GM19452 (cell line): Measurements from ENCODE around the gene TM7SF3.

Experiments
- ATAC-seq: cut with Tn5 transposase; IDR thresholded peaks from one replicate; pipeline ENCODE4 v1.9.1; 2021; ENCODE audit not compliant: unreplicated experiment

TM7SF3 gene

GRCh38 chr12:27014859-27015729, 910 bp upstream of the TM7SF3 start:
- ATAC-seq, result no peak

GRCh38 chr12:27013611-27014084, 536 bp downstream of the TM7SF3 start:
- peak; percentile 21 for ATAC-seq

DNA sequence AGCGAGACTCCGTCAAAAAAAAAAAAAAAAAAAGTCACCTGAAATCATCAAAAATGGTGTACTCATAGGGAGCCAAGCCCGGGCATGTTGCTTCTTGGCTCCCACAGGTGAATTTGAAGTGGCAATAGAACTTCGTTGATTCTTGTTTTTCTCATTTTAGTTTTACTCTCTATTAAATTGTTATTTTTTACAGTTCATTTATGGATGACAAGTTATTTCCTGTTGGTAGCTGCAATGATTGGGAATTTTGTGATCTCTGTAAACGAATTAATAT, 1.3 kb downstream of the TM7SF3 start:
- no peak for ATAC-seq

GRCh38 chr12:27012239-27012981, 1.8 kb downstream of the TM7SF3 start:
- no peak for ATAC-seq

- ATAC-seq, result no peak
Observed at GRCh38 chr12:27009881-27010301, 4.3 kb downstream of the TM7SF3 start.

DNA sequence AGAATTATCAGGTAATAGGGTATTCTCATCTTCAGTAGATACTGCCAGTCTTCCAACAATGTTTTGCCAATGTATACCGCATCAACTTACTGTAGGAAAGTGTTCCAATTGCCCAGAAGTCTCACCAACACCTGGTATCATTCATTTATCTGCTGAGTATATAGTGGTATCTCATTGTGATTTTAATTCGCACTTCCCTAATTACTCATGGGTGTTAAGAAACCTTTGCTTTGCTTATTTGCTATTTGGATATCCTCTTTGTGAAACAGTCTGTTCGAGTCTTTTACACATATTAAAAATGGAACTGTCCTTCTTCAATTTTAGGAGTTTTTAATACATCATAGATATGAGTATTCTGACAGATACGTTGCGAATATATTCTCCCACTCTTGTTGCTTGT, 6.1 kb downstream of the TM7SF3 start:
- ATAC-seq, result no peak

DNA sequence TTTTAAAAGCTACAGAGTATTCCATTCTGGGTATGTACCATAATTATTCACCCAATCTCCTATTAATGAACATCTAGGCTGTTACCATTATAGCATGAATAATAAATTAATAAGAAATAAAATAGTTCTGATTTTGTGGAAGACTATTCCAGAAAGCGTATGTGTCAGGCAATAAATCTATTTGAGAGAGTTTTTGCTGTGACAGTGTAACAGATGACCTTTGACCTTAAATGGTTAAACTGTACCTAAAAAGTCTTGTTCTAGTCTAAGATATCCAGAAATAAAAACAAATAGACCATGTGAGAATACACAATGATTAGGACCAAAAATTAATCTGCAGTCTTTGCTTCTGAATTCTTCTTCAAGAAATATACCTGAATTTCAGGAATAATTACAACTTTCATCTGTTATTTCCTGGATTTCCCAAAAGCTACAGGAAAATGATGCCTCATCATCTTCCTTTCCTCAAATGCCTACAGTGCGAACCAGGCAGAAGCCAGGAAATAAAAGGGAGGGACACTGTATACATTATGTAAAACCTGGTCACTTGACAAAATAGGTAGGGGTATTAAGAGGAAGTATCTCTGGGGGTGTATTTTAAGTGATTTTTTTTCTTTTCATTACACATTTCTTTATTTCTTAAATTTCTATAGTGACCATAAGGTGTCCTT, 7.3 kb downstream of the TM7SF3 start:
- ATAC-seq, result no peak

DNA sequence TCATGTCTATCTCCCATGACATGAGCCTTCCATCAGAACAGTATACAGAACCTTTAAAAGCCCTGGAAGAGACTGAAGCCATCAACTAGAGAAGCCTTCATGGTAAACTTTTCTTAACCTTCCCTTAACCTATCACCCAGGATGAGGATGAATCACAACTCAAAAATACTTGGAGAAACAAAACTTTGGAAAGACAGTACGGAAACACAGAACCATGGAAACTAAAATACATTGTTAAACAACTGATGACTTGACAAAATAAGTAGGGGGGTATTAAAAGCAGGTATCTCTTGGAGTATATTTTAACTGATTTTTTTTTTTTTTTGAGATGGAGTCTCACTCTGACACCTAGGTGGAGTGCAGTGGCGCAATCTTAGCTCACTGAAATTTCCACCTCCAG, 8.7 kb downstream of the TM7SF3 start:
- ATAC-seq, result no peak

DNA sequence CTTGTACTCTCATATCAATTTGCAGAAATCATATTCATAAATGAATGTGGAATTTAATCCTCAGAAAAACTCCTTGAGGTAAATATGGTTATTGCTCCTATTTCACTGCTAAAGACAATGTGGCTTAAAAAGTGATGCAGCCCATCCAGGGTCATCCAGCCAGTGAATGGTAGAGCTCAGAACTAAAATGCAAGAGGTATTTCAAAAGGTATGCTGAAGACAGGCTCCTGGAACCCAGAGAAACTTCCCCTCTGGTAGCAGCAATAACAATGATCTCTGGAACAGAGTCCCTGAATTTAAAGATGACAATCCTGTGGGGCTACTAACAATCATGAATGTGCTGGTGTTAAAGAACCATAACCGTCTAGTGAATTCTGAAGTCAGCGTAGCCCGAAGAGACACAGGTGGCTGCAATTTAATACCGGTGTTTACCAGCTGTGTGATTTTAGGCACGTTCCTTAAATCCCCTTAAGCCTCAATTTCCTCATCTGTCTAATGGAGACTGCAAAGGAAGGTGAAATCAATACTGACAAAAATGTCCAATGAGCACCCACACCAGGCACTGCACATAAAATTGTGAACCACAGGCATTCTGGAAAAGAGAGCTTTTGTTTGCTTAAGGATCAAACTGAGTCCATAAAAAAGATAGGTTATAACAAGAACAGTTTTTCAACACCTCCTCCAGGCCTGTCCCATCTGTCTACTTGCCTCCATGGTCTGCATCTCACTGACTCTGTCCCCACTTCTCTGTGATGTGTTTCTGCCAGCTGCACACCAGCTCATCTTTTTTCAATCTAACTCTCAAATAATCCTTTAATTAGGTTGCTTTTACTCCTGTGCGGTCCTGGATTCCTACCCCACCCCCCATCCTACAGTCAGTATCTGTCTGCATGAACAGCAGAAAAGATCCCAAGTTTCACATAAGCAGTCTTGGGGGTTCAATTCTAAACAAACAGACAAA, 10.5 kb downstream of the TM7SF3 start:
- no peak for ATAC-seq

- ATAC-seq, result no peak
Observed at GRCh38 chr12:27002141-27002540, 12.0 kb downstream of the TM7SF3 start.

GRCh38 chr12:27001663-27002062, 12.5 kb downstream of the TM7SF3 start:
- ATAC-seq, result no peak

DNA sequence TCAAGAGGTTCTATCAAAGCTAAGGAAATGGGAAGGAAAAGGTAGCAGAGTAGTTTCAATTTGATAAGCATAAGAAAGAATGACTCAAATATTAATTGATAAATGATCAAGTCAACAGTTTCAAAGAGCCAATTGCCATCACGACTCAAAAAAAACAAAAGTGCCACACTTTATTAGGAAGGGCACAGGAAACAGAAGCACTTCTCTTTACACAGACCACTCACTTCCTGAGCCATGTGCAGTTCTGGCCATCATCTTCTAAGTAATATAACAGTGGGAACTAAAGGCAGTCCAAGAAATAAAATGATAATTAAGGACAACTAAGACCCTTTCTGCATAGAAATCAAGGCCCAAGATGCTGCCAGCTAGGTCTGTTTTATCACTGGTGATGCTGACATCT, 13.2 kb downstream of the TM7SF3 start:
- no peak for ATAC-seq

DNA sequence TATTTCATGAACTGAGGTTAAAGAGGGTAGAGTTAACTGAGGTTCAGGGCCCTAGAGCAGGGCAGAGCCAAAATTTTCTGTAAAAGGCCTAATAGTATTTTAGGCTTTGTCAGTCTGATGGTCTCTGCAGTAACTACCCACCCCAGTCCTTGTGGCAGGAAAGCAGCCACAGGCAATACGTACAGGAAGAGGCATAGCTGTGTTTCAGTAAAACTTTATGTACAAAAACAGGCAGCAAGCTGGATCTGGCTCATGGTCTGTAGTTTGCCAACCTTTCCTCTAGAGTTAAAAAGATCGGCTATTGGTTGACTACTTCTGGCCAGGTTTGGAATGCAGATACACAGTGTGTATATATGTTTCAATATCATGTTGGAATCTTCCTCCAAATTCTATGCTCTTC, 17.2 kb downstream of the TM7SF3 start:
- ATAC-seq, result no peak

- no peak for ATAC-seq
Observed at GRCh38 chr12:26995706-26996105, 18.5 kb downstream of the TM7SF3 start.

GRCh38 chr12:26994109-26994508, 20.1 kb downstream of the TM7SF3 start:
- ATAC-seq, result no peak

DNA sequence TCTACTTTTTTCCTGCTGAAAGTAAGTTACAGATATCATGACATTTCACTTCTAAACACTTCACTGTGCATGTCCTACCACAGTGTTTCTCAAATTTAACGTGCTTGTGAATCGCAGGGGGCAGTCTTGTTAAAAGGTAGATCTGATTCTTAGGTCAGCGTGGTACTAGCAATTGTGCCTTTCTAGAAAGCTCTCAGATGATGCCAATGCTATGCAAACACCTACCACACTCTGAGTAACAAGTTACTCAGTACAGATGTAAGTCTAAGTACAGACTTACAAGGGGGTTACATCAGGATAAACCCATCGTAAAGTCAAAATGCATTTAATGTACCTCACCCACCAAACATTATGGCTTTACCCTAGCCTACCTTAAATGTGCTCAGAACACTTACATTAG, 22.4 kb downstream of the TM7SF3 start:
- no peak for ATAC-seq

DNA sequence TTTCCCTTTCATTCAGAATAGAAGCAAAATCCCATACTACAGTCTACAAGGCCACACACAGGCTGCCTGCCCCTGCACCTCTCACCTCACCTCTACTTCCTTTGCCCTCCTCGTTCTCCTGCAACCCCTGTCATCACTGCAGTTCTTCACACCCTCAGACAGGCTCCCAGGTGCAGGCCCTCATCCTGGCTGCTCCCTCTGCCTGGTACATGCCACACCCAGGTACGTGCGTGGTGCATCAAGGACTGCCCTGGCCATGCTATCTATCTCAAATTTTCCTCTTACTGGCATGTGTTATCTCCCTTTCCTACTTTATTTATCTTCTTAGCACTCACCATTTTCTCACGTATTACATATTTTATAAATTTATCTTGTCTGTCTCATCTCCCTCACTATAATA, 24.3 kb downstream of the TM7SF3 start:
- no peak for ATAC-seq

- ATAC-seq, result no peak
Observed at GRCh38 chr12:26988703-26989102, 25.5 kb downstream of the TM7SF3 start.

GRCh38 chr12:26987634-26988424, 26.4 kb downstream of the TM7SF3 start:
- no peak for ATAC-seq

DNA sequence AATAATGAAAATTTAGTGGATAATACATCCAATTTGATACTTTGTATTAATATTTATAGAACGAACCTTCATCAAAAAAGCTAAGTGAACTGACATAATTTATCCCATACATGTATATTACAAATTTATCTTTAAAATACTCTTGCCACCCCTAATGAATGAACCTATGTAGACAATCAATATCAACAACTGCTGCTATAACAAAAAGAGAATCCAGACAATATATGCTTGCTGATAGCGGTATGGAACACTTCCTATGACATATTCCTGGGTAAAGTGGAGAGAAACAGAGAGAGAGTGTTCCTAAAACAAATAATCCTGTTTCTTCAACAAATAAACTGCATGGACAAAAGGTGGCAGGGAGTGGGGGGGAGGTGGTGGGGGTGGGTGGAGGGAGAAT, 31.3 kb downstream of the TM7SF3 start:
- no peak for ATAC-seq
